H1 (cell line): ENCODE results near the gene DCTN2. TPM values are rescaled to one million over a fixed set of nuclear protein-coding genes. Genes with fewer than 3 reads are reported as not detected.
A peak's percentile ranks its signal among the peaks of the same experiment; 100 is the strongest.

Experiments
- ATF3 ChIP-seq: IDR thresholded peaks from 2 replicates; pipeline ENCODE4 v1.6.1; 2011; ENCODE audit warnings: low read depth, mild to moderate bottlenecking, low read length; ENCODE audit not compliant: insufficient read depth
- CREB1 ChIP-seq: IDR thresholded peaks from 2 replicates; pipeline ENCODE4 v1.6.1; 2012; ENCODE audit warnings: inconsistent platforms
- JUN ChIP-seq: IDR thresholded peaks from 2 replicates; pipeline ENCODE4 v1.6.1; 2011; ENCODE audit warnings: low read depth, mild to moderate bottlenecking, improper control_type of control experiment, low read length
- KDM1A ChIP-seq: fragments of 200-600, 300-600 bp; sonication (generic); IDR thresholded peaks from 2 replicates; pipeline ENCODE4 v1.7.1; 2016; ENCODE audit warnings: mild to moderate bottlenecking, low read length, borderline replicate concordance
- RBBP5 ChIP-seq: IDR thresholded peaks from 2 replicates; pipeline ENCODE4 v1.7.1; 2012; ENCODE audit warnings: low read depth, mild to moderate bottlenecking, inconsistent platforms, low read length, moderate library complexity, borderline replicate concordance
- RNF2 ChIP-seq: fragments of 200-900, 300-1000 bp; sonication (generic); IDR thresholded peaks from 2 replicates; pipeline ENCODE4 v1.7.1; 2016; ENCODE audit warnings: borderline replicate concordance, low read depth, mild to moderate bottlenecking, antibody characterized with exemption, low read length; ENCODE audit not compliant: poor library complexity, severe bottlenecking; ENCODE audit errors: missing control alignments
- RXRA ChIP-seq: IDR thresholded peaks from 2 replicates; pipeline ENCODE4 v1.6.1; 2011; ENCODE audit warnings: low read depth, mild to moderate bottlenecking, low read length, moderate library complexity; ENCODE audit not compliant: insufficient read depth
- SIRT6 ChIP-seq: IDR thresholded peaks from one replicate; pipeline ENCODE4 v1.7.1; 2012; ENCODE audit warnings: low read length, inconsistent platforms
- TAF7 ChIP-seq: optimal IDR thresholded peaks from 2 replicates; pipeline ENCODE3; 2011; ENCODE audit warnings: low read depth, mild to moderate bottlenecking, inconsistent platforms, low read length, moderate library complexity, borderline replicate concordance
- TEAD4 ChIP-seq: IDR thresholded peaks from 2 replicates; pipeline ENCODE4 v1.6.1; 2012; ENCODE audit warnings: low read depth, low read length, inconsistent platforms, mixed read lengths
- YY1 ChIP-seq: IDR thresholded peaks from 2 replicates; pipeline ENCODE4 v1.6.1; 2011; ENCODE audit warnings: low read depth, mild to moderate bottlenecking, low read length
- polyA plus RNA-seq, 7 experiments: library from polyadenylated mRNA; depleted of rRNA in 3 of 7; stranded (reverse) in 5 of 7; unstranded in 2 of 7; fragments of >200 nt in 5 of 7; fragments of 200-250 nt in 2 of 7; gene quantifications; 1 replicate in 5 of 7; 2 replicates in 1 of 7; 4 replicates in 1 of 7; pipeline versions ENCODE4 v1.2.1 to v1.2.3, GENCODE V29; 2011 to 2013; ENCODE audit warnings: missing spikeins in 2 of 7, mixed read lengths in 2 of 7
- total RNA-seq: library from RNA; stranded (reverse); fragmentation: NEBNext Ultra II Directional; extraction: Animal tissue kit (Norgen Biotek cat#: 25700); gene quantifications from 2 replicates; pipeline ENCODE4 v1.2.1, GENCODE V29; 2021

Gene DCTN2
- total and polyA plus RNA-seq, 2 of the 8 experiments (the other 6 are each of a cell fraction or from before 2014, with no cell fraction given) = 90.3 to 91.9 TPM

GRCh38 chr12:57520053-57520818, 26.8 kb downstream of the DCTN2 start, which contains the start of gene DDIT3 (continued):
- TF ChIP-seq RBBP5 (no peak), TEAD4 (no peak), RNF2 (no peak), KDM1A (no peak), SIRT6 (no peak), CREB1 (peak; percentile 72), JUN (no peak; the same call in 1 of the 2 replicates), RXRA (no peak), ATF3 (no peak), YY1 (no peak), TAF7 (peak; percentile 95)
